GM23338 (cell line): ENCODE data around the gene ZNF784. TPM values are rescaled to one million over a fixed set of nuclear protein-coding genes. Genes with fewer than 3 reads are reported as not detected.

ENCODE experiments used
- ATAC-seq: fragments of 200-7000 bp; cut with Tn5 transposase; 3 replicates; pipeline ENCODE4 v1.9.1; 2020
- DNase-seq: peaks from one replicate; pipeline ENCODE4 v3.0.0-alpha.2; 2015; ENCODE audit warnings: low spot score
- H2AFZ ChIP-seq: fragments of 200-600 bp; sonication (generic); 2 replicates; pipeline ENCODE4 v1.8.0; 2016; ENCODE audit warnings: antibody characterized with exemption, mild to moderate bottlenecking, moderate library complexity
- H3F3A ChIP-seq: fragments of 200-600 bp; sonication (generic); replicated peaks from 2 replicates; pipeline ENCODE4 v1.8.0; 2017; ENCODE audit warnings: antibody characterized with exemption, mixed run types, low read depth
- H3K27ac ChIP-seq: fragments of 200-600 bp; sonication (generic); 2 replicates; pipeline ENCODE4 v1.6.1; 2016; ENCODE audit warnings: low read depth
- H3K27me3 ChIP-seq: fragments of 200-600 bp; sonication (generic); 2 replicates; pipeline ENCODE4 v1.8.0; 2016; ENCODE audit warnings: mild to moderate bottlenecking, mixed run types, moderate library complexity; ENCODE audit not compliant: insufficient read depth
- H3K36me3 ChIP-seq: fragments of 200-600 bp; sonication (generic); 2 replicates; pipeline ENCODE4 v1.8.0; 2016; ENCODE audit warnings: mild to moderate bottlenecking; ENCODE audit not compliant: insufficient read depth
- H3K4me1 ChIP-seq: fragments of 200-600 bp; sonication (generic); 2 replicates; pipeline ENCODE4 v1.8.0; 2016; ENCODE audit warnings: mild to moderate bottlenecking, moderate library complexity; ENCODE audit not compliant: insufficient read depth
- H3K4me2 ChIP-seq: fragments of 200-600 bp; sonication (generic); 2 replicates; pipeline ENCODE4 v1.7.1; 2017; ENCODE audit warnings: mixed run types
- H3K4me3 ChIP-seq: fragments of 200-600 bp; sonication (generic); 2 replicates; pipeline ENCODE4 v1.6.1; 2016; ENCODE audit warnings: mixed run types
- H3K79me2 ChIP-seq: fragments of 200-600 bp; sonication (generic); replicated peaks from 2 replicates; pipeline ENCODE4 v1.8.0; 2017; ENCODE audit warnings: mild to moderate bottlenecking; ENCODE audit not compliant: insufficient read depth
- H3K9me2 ChIP-seq: fragments of 200-600 bp; sonication (generic); 2 replicates; pipeline ENCODE4 v1.8.0; 2017; ENCODE audit not compliant: insufficient read depth
- H4K20me1 ChIP-seq: fragments of 200-600 bp; sonication (generic); replicated peaks from 2 replicates; pipeline ENCODE4 v1.8.0; 2017; ENCODE audit warnings: mild to moderate bottlenecking; ENCODE audit not compliant: insufficient read depth
- H3K27ac Mint-ChIP-seq: 2 replicates; pipeline ENCODE4 v1.8.0; 2020; ENCODE audit warnings: inconsistent platforms, mild to moderate bottlenecking, moderate library complexity, mixed read lengths
- H3K27me3 Mint-ChIP-seq: 3 replicates; pipeline ENCODE4 v1.8.0; 2022; ENCODE audit warnings: low read depth, mild to moderate bottlenecking, moderate library complexity, mixed read lengths, inconsistent platforms; ENCODE audit not compliant: insufficient read depth, poor library complexity
- H3K36me3 Mint-ChIP-seq: 3 replicates; pipeline ENCODE4 v1.8.0; 2021; ENCODE audit warnings: low read depth, mild to moderate bottlenecking, inconsistent platforms, moderate library complexity, mixed read lengths
- H3K4me1 Mint-ChIP-seq: 3 replicates; pipeline ENCODE4 v1.8.0; 2020; ENCODE audit warnings: mild to moderate bottlenecking, inconsistent platforms, mixed read lengths
- H3K4me3 Mint-ChIP-seq: 3 replicates; pipeline ENCODE4 v1.8.0; 2021; ENCODE audit warnings: moderate library complexity, mild to moderate bottlenecking, inconsistent platforms, mixed read lengths
- H3K9me3 Mint-ChIP-seq: 3 replicates; pipeline ENCODE4 v1.8.0; 2020; ENCODE audit warnings: moderate library complexity, mild to moderate bottlenecking, inconsistent platforms, mixed read lengths
- CREB1 ChIP-seq: fragments of 250-450 bp; sonication (Bioruptor Pico); IDR thresholded peaks from 2 replicates; pipeline ENCODE4 v1.5.0; 2020; ENCODE audit warnings: low read depth, mild to moderate bottlenecking, moderate library complexity
- ETS1 ChIP-seq: IDR thresholded peaks from 2 replicates; pipeline ENCODE4 v1.6.1; 2016; ENCODE audit warnings: antibody characterized with exemption
- EZH2phosphoT487 ChIP-seq: fragments of 200-600 bp; sonication (generic); IDR thresholded peaks from one replicate; pipeline ENCODE4 v1.8.1; 2018; ENCODE audit warnings: antibody characterized with exemption; ENCODE audit not compliant: unreplicated experiment
- JUNB ChIP-seq: IDR thresholded peaks from one replicate; pipeline ENCODE4 v1.6.1; 2016; ENCODE audit warnings: antibody characterized with exemption; ENCODE audit not compliant: unreplicated experiment
- NANOG ChIP-seq: IDR thresholded peaks from 2 replicates; pipeline ENCODE4 v1.6.1; 2016; ENCODE audit warnings: antibody characterized with exemption, borderline replicate concordance
- POLR2AphosphoS5 ChIP-seq: IDR thresholded peaks from 2 replicates; pipeline ENCODE4 v1.6.1; 2016; ENCODE audit warnings: antibody characterized with exemption, low read depth
- REST ChIP-seq: IDR thresholded peaks from one replicate; pipeline ENCODE4 v1.6.1; 2018; ENCODE audit warnings: antibody characterized with exemption; ENCODE audit not compliant: unreplicated experiment
- STAT1 ChIP-seq: IDR thresholded peaks from one replicate; pipeline ENCODE4 v1.6.1; 2016; ENCODE audit warnings: antibody characterized with exemption; ENCODE audit not compliant: unreplicated experiment
- ZNF331 ChIP-seq: fragments of 250-450 bp; sonication (Bioruptor Pico); IDR thresholded peaks from 2 replicates; pipeline ENCODE4 v1.5.0; 2020; ENCODE audit warnings: low read depth, mild to moderate bottlenecking, moderate library complexity
- ZNF462 ChIP-seq: fragments of 250-450 bp; sonication (Bioruptor Pico); IDR thresholded peaks from 2 replicates; pipeline ENCODE4 v1.5.0; 2020; ENCODE audit warnings: mild to moderate bottlenecking, moderate library complexity
- polyA plus RNA-seq: library from polyadenylated mRNA; unstranded; fragments of >200 nt; fragmentation: Nextera tagmentation; extraction: Ambion mirVana; gene quantifications from 2 replicates; pipeline ENCODE4 v1.2.1, GENCODE V29; 2016
- total RNA-seq: library from RNA; depleted of rRNA; stranded (reverse); fragments of >200 nt; shearing (Covaris generic); gene quantifications from 2 replicates; pipeline ENCODE4 v1.2.3, GENCODE V29; 2014

ZNF784 gene
- total and polyA plus RNA-seq, 2 experiments from 2014 or later: 1.5 to 6.7 TPM

- TF ChIP-seq ZNF462 (CRISPR knock-in tag) (no peak), POLR2AphosphoS5 (no peak), ETS1 (no peak), STAT1 (no peak), ZNF331 (CRISPR knock-in tag) (no peak), EZH2phosphoT487 (no peak)
Observed at GRCh38 chr19:55592391-55593090, 31.8 kb downstream of the ZNF784 start (continued).

- Histone ChIP-seq H2AFZ (no peak overlapping the region), H3K27ac (no peak overlapping the region), H3K4me2 (peak overlapping the region; percentile 77; the same call in 1 of the 2 replicates), H3K27me3 (peaks cover 35% of the 10 kb centered on the region), H3K9me2 (no peaks in the 10 kb centered on the region), H3K79me2 (no peaks in the 10 kb centered on the region), H4K20me1 (no peaks in the 10 kb centered on the region), H3K36me3 (0 out of 2 replicates have a peak, but pooled peaks cover 3% of the 10 kb centered on the region), H3F3A (peaks cover 28% of the 10 kb centered on the region), H3K4me1 (peaks cover 14% of the 10 kb centered on the region), H3K4me3 (no peak overlapping the region; the same call in 1 of the 2 replicates)
- Mint-ChIP-seq H3K4me3 (peak overlapping the region; percentile 8; the same call in 2 of the 3 replicates), H3K27me3 (peaks cover 17% of the 10 kb centered on the region), H3K9me3 (no peaks in the 10 kb centered on the region; the same call in none of the 3 replicates), H3K4me1 (peaks cover 30% of the 10 kb centered on the region), H3K36me3 (peaks cover 31% of the 10 kb centered on the region), H3K27ac (no peak overlapping the region; the same call in 1 of the 2 replicates)
- DNase-seq (peak; percentile 79), ATAC-seq (peak; percentile 15)
- TF ChIP-seq STAT1 (no peak), NANOG (no peak), REST (no peak), ETS1 (no peak), JUNB (no peak), CREB1 (CRISPR knock-in tag) (no peak)
Observed at GRCh38 chr19:55591555-55591954, 32.8 kb downstream of the ZNF784 start.
